Tibial nerve (tissue), 3 donors: ENCODE measurements around the gene RWDD4.

ENCODE experiments used
- CTCF ChIP-seq, 5 experiments: fragments of 200-600 bp in 3 of 5; fragments of 450-650 bp in 2 of 5; sonication (generic) in 3 of 5; IDR thresholded peaks; one replicate each; pipeline ENCODE4 v1.5.1; 2016 to 2019; ENCODE audit warnings: antibody characterized with exemption in 5 of 5, mild to moderate bottlenecking in 3 of 5, moderate library complexity in 2 of 5
- POLR2A ChIP-seq, 2 donors: fragments of 450-650 bp; IDR thresholded peaks; one replicate each; pipeline ENCODE4 v1.6.1; 2017; ENCODE audit warnings: antibody characterized with exemption in 2 of 2, mild to moderate bottlenecking in 2 of 2, moderate library complexity in 2 of 2

- no peak for TF ChIP-seq CTCF (IDR thresholded peaks at IDR 0.05)
- no peak for TF ChIP-seq POLR2A (IDR thresholded peaks at IDR 0.05)
Measured at GRCh38 chr4:183675625-183676024, 16.6 kb upstream of the RWDD4 start.
